ENCODE data around the gene WBP11. TPM values are rescaled to one million over a fixed set of nuclear protein-coding genes. Genes with fewer than 3 reads are reported as not detected.
"Not testable (repeated sequence)": the region's sequence is repeated elsewhere in the genome, so short reads cannot be mapped to it uniquely, and the experiment has no call there.

WBP11 gene
- total RNA-seq, 1 donor from 2014 or later = 53.5 TPM

GRCh38 chr12:14767617-14768016, 35.7 kb downstream of the WBP11 start:
- no peak for DNase-seq (ENCODE audit: low spot score)
- H3K4me1 ChIP-seq = peaks cover 8% of the 10 kb centered on the region
- no peak overlapping the region for H3K27ac ChIP-seq
- H3K36me3 Mint-ChIP-seq = peaks cover 15% of the 10 kb centered on the region
- no peak overlapping the region for H3K27ac Mint-ChIP-seq
- H3K4me3 Mint-ChIP-seq = no peak overlapping the region
- peak overlapping the region; percentile 87 for H3K4me2 ChIP-seq
- no peaks in the 10 kb centered on the region for H3K36me3 ChIP-seq
- TF ChIP-seq EZH2phosphoT487 (IDR thresholded peaks at IDR 0.05) = no peak
- TF ChIP-seq, protein P1, sequence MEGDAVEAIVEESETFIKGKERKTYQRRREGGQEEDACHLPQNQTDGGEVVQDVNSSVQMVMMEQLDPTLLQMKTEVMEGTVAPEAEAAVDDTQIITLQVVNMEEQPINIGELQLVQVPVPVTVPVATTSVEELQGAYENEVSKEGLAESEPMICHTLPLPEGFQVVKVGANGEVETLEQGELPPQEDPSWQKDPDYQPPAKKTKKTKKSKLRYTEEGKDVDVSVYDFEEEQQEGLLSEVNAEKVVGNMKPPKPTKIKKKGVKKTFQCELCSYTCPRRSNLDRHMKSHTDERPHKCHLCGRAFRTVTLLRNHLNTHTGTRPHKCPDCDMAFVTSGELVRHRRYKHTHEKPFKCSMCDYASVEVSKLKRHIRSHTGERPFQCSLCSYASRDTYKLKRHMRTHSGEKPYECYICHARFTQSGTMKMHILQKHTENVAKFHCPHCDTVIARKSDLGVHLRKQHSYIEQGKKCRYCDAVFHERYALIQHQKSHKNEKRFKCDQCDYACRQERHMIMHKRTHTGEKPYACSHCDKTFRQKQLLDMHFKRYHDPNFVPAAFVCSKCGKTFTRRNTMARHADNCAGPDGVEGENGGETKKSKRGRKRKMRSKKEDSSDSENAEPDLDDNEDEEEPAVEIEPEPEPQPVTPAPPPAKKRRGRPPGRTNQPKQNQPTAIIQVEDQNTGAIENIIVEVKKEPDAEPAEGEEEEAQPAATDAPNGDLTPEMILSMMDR (IDR thresholded peaks at IDR 0.05) = no peak
- no peak for TF ChIP-seq EZH2 (IDR thresholded peaks at IDR 0.05)
- peaks cover 16% of the 10 kb centered on the region for H3K4me1 Mint-ChIP-seq
- H3K9me3 Mint-ChIP-seq = peaks cover 3% of the 10 kb centered on the region
- H3F3A ChIP-seq (ENCODE audit: low read depth) = peaks cover 40% of the 10 kb centered on the region
- no peak overlapping the region for H2AFZ ChIP-seq (replicated peaks)
- peak overlapping the region; percentile 76 for H3K4me3 ChIP-seq
- no peaks in the 10 kb centered on the region for H3K9me3 ChIP-seq (ENCODE audit: low read depth)
- H3K27me3 Mint-ChIP-seq (ENCODE audit: insufficient read depth, low read depth) = peaks cover 20% of the 10 kb centered on the region
- no peaks in the 10 kb centered on the region for H3K27me3 ChIP-seq
- peaks cover 31% of the 10 kb centered on the region for H3K79me2 ChIP-seq (ENCODE audit: low read depth)
- H3K9ac ChIP-seq = no peak overlapping the region
- H4K20me1 ChIP-seq (ENCODE audit: low read depth) = peaks cover 19% of the 10 kb centered on the region

- Mint-ChIP-seq H3K4me3 (no peak overlapping the region), H3K27ac (no peak overlapping the region), H3K9me3 (peaks cover 3% of the 10 kb centered on the region), H3K4me1 (peaks cover 11% of the 10 kb centered on the region), H3K36me3 (peaks cover 15% of the 10 kb centered on the region), H3K27me3 (ENCODE audit: insufficient read depth, low read depth) (peaks cover 18% of the 10 kb centered on the region)
- H3K4me3 ChIP-seq = no peak overlapping the region
- peaks cover 19% of the 10 kb centered on the region for H4K20me1 ChIP-seq (ENCODE audit: low read depth)
- no peaks in the 10 kb centered on the region for H3K27me3 ChIP-seq
- TF ChIP-seq, protein P1 (IDR thresholded peaks at IDR 0.05) = no peak
- TF ChIP-seq EZH2 (IDR thresholded peaks at IDR 0.05) (no peak), EZH2phosphoT487 (IDR thresholded peaks at IDR 0.05) (no peak)
- peaks cover 33% of the 10 kb centered on the region for H3F3A ChIP-seq (ENCODE audit: low read depth)
- H2AFZ ChIP-seq (replicated peaks) = no peak overlapping the region
- no peaks in the 10 kb centered on the region for H3K36me3 ChIP-seq
- H3K9me3 ChIP-seq (ENCODE audit: low read depth) = no peaks in the 10 kb centered on the region
- peaks cover 1% of the 10 kb centered on the region for H3K4me1 ChIP-seq
- DNase-seq (ENCODE audit: low spot score) = no peak
- no peak overlapping the region for H3K4me2 ChIP-seq
- H3K9ac ChIP-seq = no peak overlapping the region
- H3K27ac ChIP-seq = no peak overlapping the region
- H3K79me2 ChIP-seq (ENCODE audit: low read depth) = peaks cover 31% of the 10 kb centered on the region
Measured at GRCh38 chr12:14766649-14767215, 36.5 kb downstream of the WBP11 start.

DNA sequence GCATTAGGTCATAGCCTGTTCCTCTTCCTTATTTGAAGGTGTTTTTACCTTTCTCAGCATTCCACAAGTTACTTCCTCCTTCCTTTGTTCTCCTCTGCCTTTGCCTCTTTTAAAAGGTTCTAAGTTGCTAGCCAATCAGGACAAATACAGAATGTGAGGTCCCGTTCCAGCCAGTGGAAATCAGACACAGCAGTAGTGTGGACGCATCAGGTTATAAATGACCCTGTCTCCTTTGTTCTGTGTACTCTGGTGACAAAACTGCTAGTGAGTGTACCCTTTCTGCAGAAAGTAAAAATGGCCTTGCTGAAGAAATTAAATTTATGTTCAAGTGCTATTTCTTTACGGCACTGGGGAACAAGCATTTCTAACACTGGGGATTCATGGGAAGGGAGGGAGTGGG, 37.3 kb downstream of the WBP11 start:
- Histone ChIP-seq H4K20me1 (ENCODE audit: low read depth) (peaks cover 19% of the 10 kb centered on the region), H3K79me2 (ENCODE audit: low read depth) (peaks cover 31% of the 10 kb centered on the region), H3F3A (ENCODE audit: low read depth) (peaks cover 27% of the 10 kb centered on the region)
- not testable (repeated sequence) for H3K27ac ChIP-seq; H3K4me3 ChIP-seq; H2AFZ ChIP-seq (replicated peaks); H3K4me1 Mint-ChIP-seq; H3K4me2 ChIP-seq; H3K27me3 ChIP-seq; H3K9me3 ChIP-seq (ENCODE audit: low read depth); H3K4me3 Mint-ChIP-seq; DNase-seq (ENCODE audit: low spot score); H3K9ac ChIP-seq; H3K9me3 Mint-ChIP-seq; H3K4me1 ChIP-seq; H3K27ac Mint-ChIP-seq; H3K36me3 ChIP-seq
- peaks cover 15% of the 10 kb centered on the region for H3K36me3 Mint-ChIP-seq
- peaks cover 16% of the 10 kb centered on the region for H3K27me3 Mint-ChIP-seq (ENCODE audit: insufficient read depth, low read depth)

- Histone ChIP-seq H2AFZ (replicated peaks) (no peak overlapping the region), H4K20me1 (ENCODE audit: low read depth) (peaks cover 19% of the 10 kb centered on the region), H3K4me2 (no peak overlapping the region), H3K9ac (no peak overlapping the region), H3K4me1 (no peaks in the 10 kb centered on the region), H3K27me3 (no peaks in the 10 kb centered on the region), H3K4me3 (no peak overlapping the region), H3K36me3 (no peaks in the 10 kb centered on the region), H3K9me3 (ENCODE audit: low read depth) (no peaks in the 10 kb centered on the region), H3K79me2 (ENCODE audit: low read depth) (peaks cover 27% of the 10 kb centered on the region), H3F3A (ENCODE audit: low read depth) (peaks cover 20% of the 10 kb centered on the region), H3K27ac (no peak overlapping the region)
- no peak for TF ChIP-seq EZH2phosphoT487 (IDR thresholded peaks at IDR 0.05)
- no peak for TF ChIP-seq EZH2 (IDR thresholded peaks at IDR 0.05)
- TF ChIP-seq, protein P1 (IDR thresholded peaks at IDR 0.05) = no peak
- peaks cover 10% of the 10 kb centered on the region for H3K27me3 Mint-ChIP-seq (ENCODE audit: insufficient read depth, low read depth)
- H3K4me3 Mint-ChIP-seq = no peak overlapping the region
- peaks cover 3% of the 10 kb centered on the region for H3K9me3 Mint-ChIP-seq
- no peak for DNase-seq (ENCODE audit: low spot score)
- H3K27ac Mint-ChIP-seq = no peak overlapping the region
- H3K36me3 Mint-ChIP-seq = peaks cover 15% of the 10 kb centered on the region
- peaks cover 5% of the 10 kb centered on the region for H3K4me1 Mint-ChIP-seq
Measured at GRCh38 chr12:14765398-14765797, 37.9 kb downstream of the WBP11 start.

DNA sequence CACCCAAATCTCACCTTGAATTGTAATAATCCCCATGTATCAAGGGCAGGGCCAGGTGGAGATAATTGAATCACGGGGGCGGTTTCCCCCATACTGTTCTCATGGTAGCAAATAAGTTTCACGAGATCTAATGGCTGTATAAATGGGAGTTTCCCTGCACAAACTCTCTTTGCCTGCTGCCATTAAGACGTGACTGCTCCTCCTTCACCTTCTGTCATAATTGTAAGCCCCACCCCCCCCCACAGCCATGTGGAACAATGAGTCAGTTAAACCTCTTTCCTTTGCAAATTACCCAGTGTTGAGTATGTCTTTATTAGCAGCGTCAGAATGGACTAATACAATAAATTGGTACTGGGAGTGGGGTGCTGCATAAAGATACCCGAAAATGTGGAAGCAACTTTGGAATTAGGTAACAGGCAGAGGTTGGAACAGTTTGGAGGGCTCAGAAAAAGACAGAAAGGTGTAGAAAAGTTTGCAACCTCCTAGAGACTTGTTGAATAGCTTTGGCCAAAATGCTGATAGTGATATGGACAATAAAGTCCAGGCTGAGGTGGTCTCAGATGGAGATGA, 43.5 kb downstream of the WBP11 start:
- H3K9ac ChIP-seq; H3K27ac ChIP-seq; H3K27me3 ChIP-seq; H3K79me2 ChIP-seq (ENCODE audit: low read depth); H3K4me2 ChIP-seq; H3K27me3 Mint-ChIP-seq (ENCODE audit: insufficient read depth, low read depth); H3K36me3 ChIP-seq; H3K36me3 Mint-ChIP-seq; H3K4me1 ChIP-seq; H3K27ac Mint-ChIP-seq; H3K4me3 ChIP-seq; H2AFZ ChIP-seq (replicated peaks); H3K4me3 Mint-ChIP-seq; H3F3A ChIP-seq (ENCODE audit: low read depth); H3K4me1 Mint-ChIP-seq; DNase-seq (ENCODE audit: low spot score); H4K20me1 ChIP-seq (ENCODE audit: low read depth); H3K9me3 ChIP-seq (ENCODE audit: low read depth): not testable (repeated sequence)
- H3K9me3 Mint-ChIP-seq = peaks cover 10% of the 10 kb centered on the region

All from neural progenitor cell (in vitro differentiated cells).